Peyer's patch (tissue), 4 donors: Measurements from ENCODE around the gene CDK19.

ENCODE experiments used
- POLR2A ChIP-seq, 2 donors: fragments of 450-650 bp; IDR thresholded peaks; one replicate each; pipeline ENCODE4 v1.5.1; 2017; ENCODE audit warnings: antibody characterized with exemption in 2 of 2, mild to moderate bottlenecking in 2 of 2, moderate library complexity in 2 of 2
- TF ChIP-seq, protein P1 (sequence below), 6 experiments: fragments of 450-650 bp in 4 of 6; fragments of 200-600 bp in 2 of 6; sonication (generic) in 1 of 6; IDR thresholded peaks; one replicate each; pipeline ENCODE4 v1.5.1; 2017 to 2019; ENCODE audit warnings: antibody characterized with exemption in 6 of 6, mild to moderate bottlenecking in 3 of 6, moderate library complexity in 1 of 6

DNA sequence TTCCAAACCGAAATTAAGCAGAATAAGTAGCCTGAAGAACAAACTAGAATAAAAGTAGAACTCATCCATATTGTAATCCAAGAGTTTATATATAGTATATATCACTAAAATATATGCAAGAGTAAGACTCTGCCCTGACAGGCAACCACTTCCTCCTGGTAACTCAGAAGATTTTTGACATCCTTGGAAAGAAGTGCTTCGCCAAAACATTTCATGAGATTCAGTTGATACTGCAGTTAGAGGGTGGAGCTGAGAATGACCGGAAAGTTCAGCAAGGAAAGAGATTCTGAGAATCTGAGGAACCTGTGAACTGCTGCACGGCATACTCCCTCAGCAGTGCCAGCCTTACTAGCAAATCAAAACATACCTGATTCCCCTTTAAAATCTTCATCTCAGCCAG lies 79.6 kb downstream of the CDK19 start:
- no peak for TF ChIP-seq POLR2A (IDR thresholded peaks at IDR 0.05)
- TF ChIP-seq, protein P1, sequence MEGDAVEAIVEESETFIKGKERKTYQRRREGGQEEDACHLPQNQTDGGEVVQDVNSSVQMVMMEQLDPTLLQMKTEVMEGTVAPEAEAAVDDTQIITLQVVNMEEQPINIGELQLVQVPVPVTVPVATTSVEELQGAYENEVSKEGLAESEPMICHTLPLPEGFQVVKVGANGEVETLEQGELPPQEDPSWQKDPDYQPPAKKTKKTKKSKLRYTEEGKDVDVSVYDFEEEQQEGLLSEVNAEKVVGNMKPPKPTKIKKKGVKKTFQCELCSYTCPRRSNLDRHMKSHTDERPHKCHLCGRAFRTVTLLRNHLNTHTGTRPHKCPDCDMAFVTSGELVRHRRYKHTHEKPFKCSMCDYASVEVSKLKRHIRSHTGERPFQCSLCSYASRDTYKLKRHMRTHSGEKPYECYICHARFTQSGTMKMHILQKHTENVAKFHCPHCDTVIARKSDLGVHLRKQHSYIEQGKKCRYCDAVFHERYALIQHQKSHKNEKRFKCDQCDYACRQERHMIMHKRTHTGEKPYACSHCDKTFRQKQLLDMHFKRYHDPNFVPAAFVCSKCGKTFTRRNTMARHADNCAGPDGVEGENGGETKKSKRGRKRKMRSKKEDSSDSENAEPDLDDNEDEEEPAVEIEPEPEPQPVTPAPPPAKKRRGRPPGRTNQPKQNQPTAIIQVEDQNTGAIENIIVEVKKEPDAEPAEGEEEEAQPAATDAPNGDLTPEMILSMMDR (IDR thresholded peaks at IDR 0.05) = no peak
